H9 (cell line): ENCODE data around the gene TACC2. TPM values are rescaled to one million over a fixed set of nuclear protein-coding genes. Genes with fewer than 3 reads are reported as not detected.

Source experiments
- DNase-seq: peaks from one replicate; pipeline ENCODE4 v3.0.0-alpha.2; 2017
- H2AFZ ChIP-seq: one replicate; pipeline ENCODE4 v1.6.1; 2013; ENCODE audit warnings: mild to moderate bottlenecking, low read length, control low read depth, moderate library complexity
- H2AK5ac ChIP-seq: 2 replicates; pipeline ENCODE4 v1.6.1; 2013; ENCODE audit warnings: low read length, control low read depth, mixed read lengths; ENCODE audit not compliant: insufficient read length
- H2BK120ac ChIP-seq: one replicate; pipeline ENCODE4 v1.6.1; 2013; ENCODE audit warnings: low read depth, mild to moderate bottlenecking, low read length, control low read depth, inconsistent platforms; ENCODE audit not compliant: poor library complexity, severe bottlenecking
- H2BK12ac ChIP-seq: 2 replicates; pipeline ENCODE4 v1.6.1; 2013; ENCODE audit warnings: low read length, control low read depth, mixed read lengths, low read depth; ENCODE audit not compliant: insufficient read length
- H2BK15ac ChIP-seq: 2 replicates; pipeline ENCODE4 v1.6.1; 2013; ENCODE audit warnings: low read depth, low read length, control low read depth
- H2BK20ac ChIP-seq: one replicate; pipeline ENCODE4 v1.6.1; 2013; ENCODE audit warnings: low read depth, mild to moderate bottlenecking, low read length, control low read depth, inconsistent platforms; ENCODE audit not compliant: poor library complexity, severe bottlenecking
- H2BK5ac ChIP-seq: 2 replicates; pipeline ENCODE4 v1.6.1; 2013; ENCODE audit warnings: low read length, control low read depth, mixed read lengths; ENCODE audit not compliant: insufficient read length
- H3K14ac ChIP-seq: 2 replicates; pipeline ENCODE4 v1.6.1; 2013; ENCODE audit warnings: low read length, control low read depth; ENCODE audit not compliant: insufficient read depth
- H3K18ac ChIP-seq: 2 replicates; pipeline ENCODE4 v1.6.1; 2013; ENCODE audit warnings: low read depth, mild to moderate bottlenecking, mixed read lengths, low read length, control low read depth; ENCODE audit not compliant: insufficient read length
- H3K23ac ChIP-seq: 2 replicates; pipeline ENCODE4 v1.6.1; 2013; ENCODE audit warnings: low read length, control low read depth, mixed read lengths, low read depth; ENCODE audit not compliant: insufficient read length
- H3K23me2 ChIP-seq: 2 replicates; pipeline ENCODE4 v1.6.1; 2013; ENCODE audit warnings: low read depth, mild to moderate bottlenecking, mixed read lengths, low read length, control low read depth; ENCODE audit not compliant: insufficient read length, poor library complexity, severe bottlenecking
- H3K27ac ChIP-seq: 2 replicates; pipeline ENCODE4 v1.5.1; 2013; ENCODE audit warnings: low read length, control low read depth, mixed read lengths, low read depth; ENCODE audit not compliant: insufficient read length
- H3K27me3 ChIP-seq: 2 replicates; pipeline ENCODE4 v1.6.1; 2013; ENCODE audit warnings: low read length, control low read depth, inconsistent platforms; ENCODE audit not compliant: insufficient read depth
- H3K4ac ChIP-seq: 2 replicates; pipeline ENCODE4 v1.6.1; 2013; ENCODE audit warnings: low read depth, mild to moderate bottlenecking, control low read depth, inconsistent platforms, low read length, moderate library complexity
- H3K4me1 ChIP-seq: 2 replicates; pipeline ENCODE4 v1.6.1; 2013; ENCODE audit warnings: low read length, control low read depth, inconsistent platforms; ENCODE audit not compliant: insufficient read depth
- H3K4me2 ChIP-seq: 2 replicates; pipeline ENCODE4 v1.6.1; 2013; ENCODE audit warnings: low read length, control low read depth, mixed read lengths; ENCODE audit not compliant: insufficient read length, insufficient read depth
- H3K56ac ChIP-seq: 2 replicates; pipeline ENCODE4 v1.6.1; 2013; ENCODE audit warnings: low read depth, mild to moderate bottlenecking, mixed read lengths, low read length, control low read depth; ENCODE audit not compliant: insufficient read length
- H3K79me1 ChIP-seq: 2 replicates; pipeline ENCODE4 v1.6.1; 2013; ENCODE audit warnings: low read depth, mild to moderate bottlenecking, moderate library complexity, low read length, control low read depth, inconsistent platforms; ENCODE audit not compliant: insufficient read depth, poor library complexity, severe bottlenecking
- H3K79me2 ChIP-seq: 2 replicates; pipeline ENCODE4 v1.6.1; 2013; ENCODE audit warnings: low read length, control low read depth, inconsistent platforms; ENCODE audit not compliant: insufficient read depth
- H3K9ac ChIP-seq: 2 replicates; pipeline ENCODE4 v1.6.1; 2013; ENCODE audit warnings: low read length, control low read depth, mixed read lengths; ENCODE audit not compliant: insufficient read length; ENCODE audit errors: extremely low read depth
- H3K9me3 ChIP-seq: one replicate; pipeline ENCODE4 v1.6.1; 2013; ENCODE audit warnings: low read depth, low read length, inconsistent platforms; ENCODE audit not compliant: control insufficient read depth
- H3T11ph ChIP-seq: one replicate; pipeline ENCODE4 v1.6.1; 2013; ENCODE audit warnings: mild to moderate bottlenecking, low read length, control low read depth, inconsistent platforms
- H4K20me1 ChIP-seq: one replicate; pipeline ENCODE4 v1.6.1; 2013; ENCODE audit not compliant: control insufficient read depth, insufficient read length, insufficient read depth
- H4K5ac ChIP-seq: 2 replicates; pipeline ENCODE4 v1.6.1; 2013; ENCODE audit warnings: low read depth, mild to moderate bottlenecking, mixed read lengths, low read length, control low read depth; ENCODE audit not compliant: insufficient read length
- H4K8ac ChIP-seq: replicated peaks from 2 replicates; pipeline ENCODE4 v1.6.1; 2013; ENCODE audit warnings: low read length, control low read depth, mixed read lengths, low read depth; ENCODE audit not compliant: insufficient read length
- H4K91ac ChIP-seq: 2 replicates; pipeline ENCODE4 v1.6.1; 2013; ENCODE audit warnings: low read depth, mild to moderate bottlenecking, moderate library complexity, mixed read lengths, low read length, control low read depth; ENCODE audit not compliant: insufficient read length
- H3K27ac Mint-ChIP-seq, 3 experiments: 2 replicates in 2 of 3; 3 replicates in 1 of 3; pipeline ENCODE4 v1.8.0; 2020 to 2021; ENCODE audit warnings: mixed read lengths in 3 of 3, mild to moderate bottlenecking in 1 of 3, moderate library complexity in 1 of 3
- H3K27me3 Mint-ChIP-seq: 2 replicates; pipeline ENCODE4 v1.8.0; 2021; ENCODE audit warnings: low read depth, mild to moderate bottlenecking, moderate library complexity, mixed read lengths
- H3K36me3 Mint-ChIP-seq, 3 experiments: 2 replicates in 2 of 3; 3 replicates in 1 of 3; pipeline ENCODE4 v1.8.0; 2020 to 2021; ENCODE audit warnings: low read depth in 3 of 3, mixed read lengths in 3 of 3; ENCODE audit not compliant: insufficient read depth in 1 of 3
- H3K4me1 Mint-ChIP-seq, 2 experiments: 2 replicates each; pipeline ENCODE4 v1.8.0; 2020; ENCODE audit warnings: mixed read lengths in 2 of 2
- H3K4me3 Mint-ChIP-seq, 2 experiments: 2 replicates in 1 of 2; 3 replicates in 1 of 2; pipeline ENCODE4 v1.8.0; 2020 to 2021; ENCODE audit warnings: mild to moderate bottlenecking in 2 of 2, mixed read lengths in 2 of 2, moderate library complexity in 1 of 2
- H3K9me3 Mint-ChIP-seq, 2 experiments: 2 replicates in 1 of 2; 3 replicates in 1 of 2; pipeline ENCODE4 v1.8.0; 2020; ENCODE audit warnings: mild to moderate bottlenecking in 2 of 2, mixed read lengths in 2 of 2, moderate library complexity in 1 of 2
- WGBS: extraction: QIAGEN DNeasy Blood & Tissue Kit; methylation state at CpG from one replicate; pipeline ENCODE4 v1.1.7; 2013; ENCODE audit warnings: missing lambda C conversion rate, low lambda C conversion rate, mixed read lengths; ENCODE audit not compliant: insufficient read length; ENCODE audit errors: extremely low coverage; 5-methylcytosine and 5-hydroxymethylcytosine counted together
- total RNA-seq: library from RNA; stranded (reverse); gene quantifications from 2 replicates; pipeline ENCODE4 v1.2.1, GENCODE V29; 2021
- TF ChIP-seq, protein P1 (sequence below): fragments of 200-600 bp; sonication (generic); conservative IDR thresholded peaks from 3 replicates; pipeline ENCODE4 v1.8.0; 2021; ENCODE audit warnings: antibody characterized with exemption, mild to moderate bottlenecking

Gene TACC2
- total RNA-seq, 1 experiment from 2014 or later = 58.1 TPM

DNA sequence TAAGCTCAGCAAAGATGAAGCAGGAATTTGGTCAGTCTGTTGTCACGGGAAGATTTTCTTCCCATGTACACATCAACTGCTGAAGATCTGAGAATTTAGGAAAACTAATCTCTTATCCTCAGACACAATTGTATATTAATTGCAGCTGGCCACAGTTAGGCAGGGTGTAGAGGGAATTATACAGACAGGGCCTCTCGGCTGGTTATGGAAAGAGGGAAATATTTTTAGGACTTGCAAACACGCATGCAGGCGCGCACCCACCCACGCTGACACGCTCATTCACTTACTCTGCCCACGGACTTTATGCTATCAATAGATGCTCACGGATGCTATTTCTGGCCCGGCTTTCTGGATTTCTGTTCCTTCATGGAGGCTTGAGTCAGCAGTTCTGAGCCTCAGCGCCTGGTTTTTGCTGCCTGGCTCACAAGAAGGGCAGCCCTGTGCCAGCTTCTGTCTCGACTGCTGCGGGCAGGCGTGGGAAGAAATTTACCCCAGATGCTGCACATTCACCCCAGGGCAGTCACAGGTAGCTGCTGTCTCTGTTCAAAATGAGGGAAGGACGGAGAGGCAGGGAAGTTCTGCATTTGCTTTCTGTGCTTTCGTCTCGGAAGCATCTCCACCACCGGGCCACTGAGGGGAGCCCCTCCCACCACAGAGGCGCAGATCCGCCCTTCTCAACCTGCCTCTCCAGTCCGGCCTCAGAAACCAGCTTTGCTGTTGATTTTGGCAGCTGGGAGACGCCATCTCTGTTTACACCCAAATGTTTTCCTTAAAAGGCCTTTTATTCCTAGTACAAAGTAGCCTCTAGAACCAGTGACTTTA, 165.8 kb downstream of the TACC2 start:
- Histone ChIP-seq H4K91ac (no peak overlapping the region), H4K5ac (no peak overlapping the region), H3K18ac (no peak overlapping the region), H4K8ac (no peak overlapping the region), H3K4me1 (0 out of 2 replicates have a peak, but pooled peaks cover 2% of the 10 kb centered on the region), H3K4ac (no peak overlapping the region), H3K79me1 (no peaks in the 10 kb centered on the region), H3K23ac (no peak overlapping the region), H3K9me3 (no peaks in the 10 kb centered on the region), H3K14ac (peak overlapping the region; percentile 47; the same call in 1 of the 2 replicates), H3K27me3 (no peaks in the 10 kb centered on the region), H2BK5ac (no peak overlapping the region), H2BK120ac (no peak overlapping the region), H3K27ac (no peak overlapping the region), H3K4me2 (no peak overlapping the region), H2BK20ac (no peak overlapping the region), H3K56ac (no peak overlapping the region), H3T11ph (peak overlapping the region; percentile 64), H2AFZ (no peak overlapping the region), H3K79me2 (no peaks in the 10 kb centered on the region), H2BK15ac (no peak overlapping the region), H3K9ac (no peak overlapping the region), H2BK12ac (no peak overlapping the region), H2AK5ac (no peak overlapping the region), H3K23me2 (no peaks in the 10 kb centered on the region), H4K20me1 (no peaks in the 10 kb centered on the region)
- no peaks in the 10 kb centered on the region for H3K9me3 Mint-ChIP-seq
- WGBS = no CpG with 5 or more reads among the region's 22 CpGs
- H3K36me3 Mint-ChIP-seq = peaks cover 0 to 2% (median 0%) of the 10 kb centered on the region in 3 experiments; a peak in 2 of 7 replicates
- H3K4me3 Mint-ChIP-seq = no peak overlapping the region
- TF ChIP-seq, protein P1, sequence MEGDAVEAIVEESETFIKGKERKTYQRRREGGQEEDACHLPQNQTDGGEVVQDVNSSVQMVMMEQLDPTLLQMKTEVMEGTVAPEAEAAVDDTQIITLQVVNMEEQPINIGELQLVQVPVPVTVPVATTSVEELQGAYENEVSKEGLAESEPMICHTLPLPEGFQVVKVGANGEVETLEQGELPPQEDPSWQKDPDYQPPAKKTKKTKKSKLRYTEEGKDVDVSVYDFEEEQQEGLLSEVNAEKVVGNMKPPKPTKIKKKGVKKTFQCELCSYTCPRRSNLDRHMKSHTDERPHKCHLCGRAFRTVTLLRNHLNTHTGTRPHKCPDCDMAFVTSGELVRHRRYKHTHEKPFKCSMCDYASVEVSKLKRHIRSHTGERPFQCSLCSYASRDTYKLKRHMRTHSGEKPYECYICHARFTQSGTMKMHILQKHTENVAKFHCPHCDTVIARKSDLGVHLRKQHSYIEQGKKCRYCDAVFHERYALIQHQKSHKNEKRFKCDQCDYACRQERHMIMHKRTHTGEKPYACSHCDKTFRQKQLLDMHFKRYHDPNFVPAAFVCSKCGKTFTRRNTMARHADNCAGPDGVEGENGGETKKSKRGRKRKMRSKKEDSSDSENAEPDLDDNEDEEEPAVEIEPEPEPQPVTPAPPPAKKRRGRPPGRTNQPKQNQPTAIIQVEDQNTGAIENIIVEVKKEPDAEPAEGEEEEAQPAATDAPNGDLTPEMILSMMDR = 0 out of 3 replicates have a peak, but pooled peaks have one; percentile 21
- H3K27me3 Mint-ChIP-seq = no peaks in the 10 kb centered on the region; the same call in 1 of the 2 replicates
- peak; percentile 75 for DNase-seq
- H3K27ac Mint-ChIP-seq = peak overlapping the region in 2 of 3 experiments; percentile 40 to 89; a peak in 3 of 7 replicates
- H3K4me1 Mint-ChIP-seq = peaks cover 49 to 62% of the 10 kb centered on the region in 2 experiments
